Brain microvascular endothelial cell (primary cell): ENCODE data around the gene SLC4A7.
A peak's percentile ranks its signal among the peaks of the same experiment; 100 is the strongest.

Experiments used
- DNase-seq: peaks from one replicate; pipeline ENCODE4 v3.0.0-alpha.2; 2020
- H3K27ac ChIP-seq: fragments of 250-450 bp; sonication (Bioruptor Pico); 2 replicates; pipeline ENCODE4 v1.5.1; 2020; ENCODE audit warnings: mild to moderate bottlenecking, moderate library complexity
- H3K27me3 ChIP-seq: fragments of 250-450 bp; sonication (Bioruptor Pico); replicated peaks from 2 replicates; pipeline ENCODE4 v1.5.1; 2020; ENCODE audit warnings: mild to moderate bottlenecking
- H3K36me3 ChIP-seq: fragments of 250-450 bp; sonication (Bioruptor Pico); replicated peaks from 2 replicates; pipeline ENCODE4 v1.5.1; 2020; ENCODE audit warnings: mild to moderate bottlenecking
- H3K4me3 ChIP-seq: 2 replicates; pipeline ENCODE4 v1.5.1; 2011; ENCODE audit warnings: low read depth, mild to moderate bottlenecking, control low read depth, low read length, moderate library complexity
- CTCF ChIP-seq: IDR thresholded peaks from 2 replicates; pipeline ENCODE4 v1.5.1; 2011; ENCODE audit warnings: low read depth, mild to moderate bottlenecking, moderate library complexity, low read length, control low read depth, inconsistent platforms; ENCODE audit errors: missing control alignments
- in situ Hi-C: cut with HindIII; loops from 2 replicates; pipeline ENCODE4 v1.10.0; 2017; ENCODE audit warnings: low sequenced_read_pairs, low pct_ligation_motif_present

The SLC4A7 gene

GRCh38 chr3:27376109-27376772 is 107.9 kb downstream of the SLC4A7 start:
- Histone ChIP-seq H3K4me3 (no peak overlapping the region), H3K36me3 (peaks cover 8% of the 10 kb centered on the region), H3K27ac (no peak overlapping the region), H3K27me3 (no peaks in the 10 kb centered on the region)
- no peak for TF ChIP-seq CTCF
- no peak for DNase-seq
- in situ Hi-C loops, result no loop called here

- DNase-seq, result peak; percentile 87
- Histone ChIP-seq H3K4me3 (peak within 1 kb of the TSS; percentile 76), H3K27me3 (no peaks in the 10 kb centered on the region), H3K36me3 (no peaks in the 10 kb centered on the region), H3K27ac (no peak within 1 kb of the TSS)
- TF ChIP-seq CTCF, result no peak
- in situ Hi-C loops, result no loop called here
These were observed 115.2 kb downstream of the SLC4A7 start, which contains the start of gene NEK10 for GRCh38 chr3:27368831-27369607. Gene NEK10 (minus strand): TSS chr3:27369383. CDS start chr3:27352882, 16,501 bp downstream.

- no peak overlapping the region for H3K4me3 ChIP-seq
- no peaks in the 10 kb centered on the region for H3K36me3 ChIP-seq
- no peak overlapping the region for H3K27ac ChIP-seq
- no peaks in the 10 kb centered on the region for H3K27me3 ChIP-seq
- no peak for TF ChIP-seq CTCF
- in situ Hi-C loops, result no loop called here
- DNase-seq, result no peak
These were observed 118.1 kb downstream of the SLC4A7 start for GRCh38 chr3:27366062-27366591.

GRCh38 chr3:27360113-27361078 is 123.8 kb downstream of the SLC4A7 start:
- no peak for TF ChIP-seq CTCF
- in situ Hi-C loops, result no loop called here
- Histone ChIP-seq H3K27me3 (no peaks in the 10 kb centered on the region), H3K4me3 (no peak overlapping the region), H3K27ac (peak overlapping the region; percentile 1), H3K36me3 (no peaks in the 10 kb centered on the region)
- DNase-seq, result peak; percentile 54

- H3K27me3 ChIP-seq, result no peaks in the 10 kb centered on the region
- H3K4me3 ChIP-seq, result no peak overlapping the region
- no peak for TF ChIP-seq CTCF
- H3K36me3 ChIP-seq, result no peaks in the 10 kb centered on the region
- no peak for DNase-seq
- in situ Hi-C loops, result no loop called here
- no peak overlapping the region for H3K27ac ChIP-seq
These were observed 125.8 kb downstream of the SLC4A7 start for GRCh38 chr3:27358372-27358771.
